ENCODE results near the gene ITPK1.

Gene ITPK1

GRCh38 chr14:92951912-92952471 is 163.7 kb downstream of the ITPK1 start:
- peak; percentile 93 for DNase-seq (ENCODE audit: low spot score)

GRCh38 chr14:92951261-92951660 is 164.5 kb downstream of the ITPK1 start:
- no peak for DNase-seq (ENCODE audit: low spot score)

- DNase-seq (ENCODE audit: low spot score), result peak; percentile 36
Measured at GRCh38 chr14:92950773-92951172, 165.0 kb downstream of the ITPK1 start.

- no peak for DNase-seq (ENCODE audit: low spot score)
Measured at GRCh38 chr14:92950193-92950540, 165.6 kb downstream of the ITPK1 start.

DNA sequence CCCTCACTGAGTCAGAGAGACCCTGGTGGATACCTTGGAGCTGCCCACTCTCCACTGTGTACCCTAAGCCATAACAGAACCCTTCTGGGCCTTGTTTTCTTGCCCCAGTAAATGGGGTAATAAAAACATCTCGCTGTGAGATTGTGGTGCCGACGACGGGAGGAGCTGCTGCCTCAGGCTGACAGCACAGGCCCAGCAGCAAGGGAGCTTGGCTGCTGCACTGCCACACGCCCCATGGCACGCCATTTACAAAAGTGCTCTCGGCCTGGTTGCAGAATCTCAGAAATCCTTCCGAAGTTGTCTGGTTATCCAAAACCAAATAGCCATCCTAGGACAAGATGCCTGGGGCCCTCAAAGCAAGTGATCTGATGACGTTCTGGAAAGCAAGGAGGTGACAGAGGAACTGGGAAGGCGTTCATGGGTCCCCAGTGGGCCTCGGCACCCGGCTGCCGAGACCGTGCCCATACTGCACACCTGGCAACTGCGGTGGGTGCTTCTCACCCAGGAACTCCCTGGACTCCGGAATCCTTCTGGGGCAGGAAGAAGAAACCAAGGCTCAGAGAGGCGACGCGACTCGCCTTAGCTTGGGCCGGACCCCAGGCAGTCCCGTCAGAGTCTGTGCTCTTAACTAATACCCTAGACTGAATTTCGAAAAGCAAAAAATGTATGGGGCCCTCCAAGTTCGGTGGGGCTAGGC is 166.1 kb downstream of the ITPK1 start:
- DNase-seq (ENCODE audit: low spot score), result no peak

- no peak for DNase-seq (ENCODE audit: low spot score)
Measured at GRCh38 chr14:92948647-92949046, 167.1 kb downstream of the ITPK1 start.

DNA sequence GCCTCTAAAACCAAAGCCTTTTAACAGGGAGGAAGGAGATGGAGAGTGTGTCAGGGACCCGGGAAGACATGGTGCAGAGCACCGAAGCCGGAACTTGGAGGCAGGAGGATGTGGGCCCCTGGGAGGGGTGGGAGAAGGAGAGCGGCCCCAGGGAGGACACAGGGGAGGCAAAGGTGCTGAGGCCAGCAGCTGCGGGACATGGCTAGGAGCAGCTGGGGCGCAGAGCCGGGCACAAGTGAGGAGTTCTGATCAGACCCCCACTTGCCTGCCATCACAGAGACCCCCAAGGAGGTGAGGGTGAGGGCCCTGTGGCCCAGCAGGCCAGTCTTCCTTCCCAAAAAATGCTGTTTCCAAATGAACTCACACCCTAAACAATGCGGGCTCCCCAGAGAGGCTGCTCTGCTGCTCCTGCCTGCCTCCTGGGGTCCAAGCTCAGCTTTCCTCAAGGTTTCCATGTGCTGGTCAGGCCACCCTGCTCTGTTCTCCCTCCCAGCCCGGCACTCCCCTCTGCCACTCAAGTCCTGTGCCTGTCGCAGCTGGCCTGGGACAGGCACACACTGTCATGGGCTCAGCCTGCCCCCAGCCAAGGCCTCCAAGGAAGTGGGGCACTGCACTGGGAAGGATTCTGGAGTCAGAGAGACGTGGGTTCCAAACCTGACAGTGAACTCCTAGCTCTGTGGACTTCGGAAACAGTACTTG is 168.7 kb downstream of the ITPK1 start:
- no peak for DNase-seq (ENCODE audit: low spot score)

DNA sequence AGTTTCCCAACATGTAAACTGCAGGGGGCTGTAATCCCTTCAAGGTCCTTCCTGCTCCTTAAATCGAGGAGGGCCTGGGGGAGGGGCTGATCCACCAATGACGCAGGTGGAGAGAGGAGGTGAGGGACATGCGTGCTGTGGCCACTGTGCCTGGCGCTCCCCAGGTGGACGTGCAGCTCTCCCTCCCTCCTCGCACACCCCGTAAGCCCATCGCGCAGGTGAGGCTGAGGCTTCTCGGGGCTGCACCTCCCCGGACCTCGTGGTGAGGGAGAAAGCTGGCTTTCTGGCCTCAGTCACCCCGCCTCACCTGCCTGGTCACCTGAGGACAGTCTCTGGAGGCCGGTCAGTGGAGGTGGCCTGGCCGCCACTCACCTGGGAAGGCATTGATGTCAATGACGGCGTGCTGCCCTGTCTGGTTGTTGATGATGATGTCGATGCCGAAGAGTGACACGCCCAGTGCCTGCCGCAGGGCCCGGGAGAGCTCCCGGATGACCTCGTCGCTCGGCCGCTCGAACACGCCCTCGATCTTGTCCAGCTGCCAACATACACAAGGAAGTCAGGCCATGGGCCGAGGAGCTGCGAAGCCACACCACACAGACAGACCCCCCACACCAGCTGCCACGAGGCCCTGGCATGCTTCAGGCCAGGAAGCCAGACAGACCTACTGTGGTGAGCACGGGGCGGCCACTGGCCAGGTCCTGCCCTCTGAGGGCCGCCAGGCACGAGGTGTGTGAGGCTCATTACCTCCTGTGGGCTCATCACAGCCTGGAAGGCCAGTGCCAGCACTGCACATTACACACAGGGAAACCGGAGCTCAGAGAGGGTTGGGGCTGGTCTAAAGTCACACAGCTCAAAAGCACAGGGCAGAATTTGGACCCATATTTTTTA is 169.5 kb downstream of the ITPK1 start:
- DNase-seq (ENCODE audit: low spot score), result no peak

DNA sequence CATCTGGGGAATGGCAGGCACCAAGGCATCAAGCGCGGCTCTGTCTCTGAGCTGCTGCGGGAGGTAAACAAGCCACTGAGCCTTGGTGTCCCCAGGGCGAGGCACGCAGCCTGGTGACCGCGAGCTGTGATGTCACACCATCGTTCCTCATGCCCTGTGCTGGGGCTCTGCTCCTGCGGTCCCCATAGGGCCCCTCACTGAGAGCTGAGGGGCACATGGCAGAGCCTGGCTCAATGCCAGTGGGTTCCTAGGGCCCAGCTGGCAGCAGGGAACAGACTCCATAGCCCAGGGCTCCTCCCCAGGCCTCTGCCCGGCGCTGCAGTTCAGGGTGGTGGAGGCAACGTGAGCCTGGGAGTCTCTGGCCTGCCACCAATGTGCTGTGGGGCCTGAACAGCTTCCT is 170.2 kb downstream of the ITPK1 start:
- DNase-seq (ENCODE audit: low spot score), result no peak

DNA sequence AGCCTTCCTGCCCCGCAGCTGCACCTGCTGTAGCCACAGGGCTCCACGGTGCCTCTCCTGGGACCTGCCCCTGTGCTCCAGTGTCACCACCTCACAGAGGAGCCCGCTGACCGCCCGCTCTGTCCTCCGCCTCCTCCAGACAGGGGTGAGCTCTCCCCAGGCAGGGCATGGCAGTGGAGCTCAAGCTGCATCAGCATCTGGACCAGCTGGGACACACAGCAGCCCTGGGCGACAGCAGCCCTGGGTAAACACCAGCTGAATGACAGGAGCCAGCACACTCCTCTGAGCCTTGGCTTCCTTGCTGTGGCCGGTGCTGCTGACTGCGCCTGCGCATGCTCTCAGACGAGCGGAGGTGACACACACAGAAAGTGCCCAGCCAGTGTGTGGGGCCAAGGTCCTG is 170.7 kb downstream of the ITPK1 start:
- DNase-seq (ENCODE audit: low spot score), result no peak

- DNase-seq (ENCODE audit: low spot score), result no peak
Measured at GRCh38 chr14:92943855-92944570, 171.7 kb downstream of the ITPK1 start.

GRCh38 chr14:92942976-92943710 is 172.6 kb downstream of the ITPK1 start:
- no peak for DNase-seq (ENCODE audit: low spot score)

- DNase-seq (ENCODE audit: low spot score), result no peak
Measured at GRCh38 chr14:92942576-92942975, 173.1 kb downstream of the ITPK1 start.

DNA sequence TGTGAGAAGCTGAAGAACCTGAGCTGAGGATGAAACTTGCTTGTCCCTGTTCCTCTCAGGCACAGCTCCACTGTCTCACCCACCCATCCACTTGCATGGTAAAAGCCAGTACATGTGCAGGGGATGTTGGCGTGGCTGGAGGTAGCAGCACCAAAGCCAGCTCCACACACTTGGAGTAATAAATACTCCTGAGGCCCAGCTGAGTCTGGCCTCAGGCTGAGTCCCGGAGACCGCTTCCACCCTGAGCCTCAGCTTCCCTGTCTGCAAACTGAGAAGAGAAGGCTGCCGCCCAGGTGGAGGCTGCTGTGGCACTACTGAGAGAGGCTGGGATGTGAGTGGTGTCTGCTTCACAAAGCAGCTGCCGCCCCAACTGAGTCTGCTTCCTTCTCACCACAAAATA is 173.6 kb downstream of the ITPK1 start:
- no peak for DNase-seq (ENCODE audit: low spot score)

GRCh38 chr14:92941531-92941930 is 174.2 kb downstream of the ITPK1 start:
- DNase-seq (ENCODE audit: low spot score), result no peak

DNA sequence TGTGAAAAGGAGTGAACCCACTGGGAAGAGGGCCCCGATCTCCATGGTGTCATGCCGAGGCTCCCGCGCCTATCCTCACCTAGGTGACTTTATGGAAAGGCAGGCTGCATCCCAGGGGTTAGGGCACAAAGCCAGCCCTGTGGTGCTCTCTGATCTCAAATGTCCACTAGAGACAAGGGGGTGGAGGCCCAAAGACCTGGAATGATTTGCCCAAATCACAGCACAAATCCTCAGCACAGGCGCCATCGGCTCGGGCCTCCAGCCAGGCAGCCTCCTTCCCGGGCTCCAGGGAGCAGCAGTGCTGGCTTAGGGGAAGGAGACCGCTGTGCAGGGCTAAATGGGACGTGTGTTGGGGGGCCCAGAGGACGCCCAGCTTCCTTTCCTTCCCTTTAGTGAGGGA is 175.2 kb downstream of the ITPK1 start:
- DNase-seq (ENCODE audit: low spot score), result no peak

GRCh38 chr14:92939699-92940098 is 176.0 kb downstream of the ITPK1 start:
- no peak for DNase-seq (ENCODE audit: low spot score)

DNA sequence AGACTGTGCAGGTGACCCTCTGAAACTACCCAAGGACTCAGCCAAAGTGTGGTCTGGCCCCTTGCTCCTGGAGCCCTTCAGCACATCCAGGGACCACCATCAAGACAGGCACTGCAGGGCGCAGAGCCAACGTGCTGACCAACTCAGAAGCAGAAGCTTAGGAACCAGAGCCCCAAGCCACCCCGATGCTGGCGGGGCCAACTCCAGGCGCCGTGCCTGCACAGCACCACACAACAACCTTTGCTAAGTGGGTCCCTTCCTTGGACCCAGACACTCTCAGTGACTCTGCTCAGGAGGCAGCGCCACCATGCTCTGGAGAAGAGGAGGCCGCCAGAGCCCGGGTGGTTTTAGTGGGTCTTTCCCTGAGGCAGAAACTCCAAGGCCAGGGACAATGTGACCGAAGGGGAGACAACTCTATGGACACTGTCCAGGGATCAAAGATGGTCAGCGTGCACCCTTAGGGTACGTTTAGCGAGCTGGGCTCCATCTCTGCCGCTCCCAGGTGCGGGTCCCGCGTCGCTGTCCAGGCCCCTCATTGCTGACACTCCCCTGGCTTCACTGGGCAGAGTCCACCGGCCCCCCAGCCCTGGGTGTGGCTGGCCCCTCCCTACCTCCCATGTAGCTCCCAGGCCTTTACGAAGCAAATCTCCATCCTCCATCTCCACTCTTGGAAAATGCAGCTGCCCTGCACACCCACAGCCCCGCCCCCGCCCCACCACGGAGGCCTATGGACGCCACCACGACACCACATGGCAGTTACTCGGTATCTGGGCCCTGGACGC is 176.6 kb downstream of the ITPK1 start:
- DNase-seq (ENCODE audit: low spot score), result no peak

DNA sequence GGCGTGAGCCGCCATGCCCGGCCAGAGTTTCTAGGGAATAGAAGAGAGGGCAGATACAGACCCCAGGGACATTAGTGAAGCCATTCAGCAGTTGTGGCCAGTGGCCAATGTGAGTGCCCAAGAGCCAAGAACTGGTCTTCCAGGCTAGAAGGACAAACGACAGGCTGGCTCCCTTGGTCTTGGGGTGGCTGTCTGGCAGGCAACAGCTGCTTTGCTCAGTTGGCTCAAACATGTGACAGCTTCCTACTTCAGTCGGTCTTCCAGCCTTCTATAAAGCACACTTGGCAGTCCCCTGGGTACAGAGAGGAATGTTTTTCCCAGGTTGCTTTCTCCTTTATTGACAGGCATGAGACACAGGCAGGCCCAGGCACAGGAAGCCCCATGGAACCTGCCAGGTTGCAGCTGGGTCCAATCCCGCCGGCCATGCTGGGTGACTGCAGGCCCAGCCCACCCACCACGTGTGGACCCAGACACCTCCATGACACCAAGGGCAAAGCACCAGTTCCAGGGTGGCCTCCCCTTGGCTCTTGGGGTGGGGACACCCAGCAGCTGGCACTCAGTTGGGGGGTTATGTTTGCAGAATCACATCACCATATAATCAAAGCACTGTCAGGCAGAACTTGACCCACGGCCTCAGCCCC is 177.4 kb downstream of the ITPK1 start:
- no peak for DNase-seq (ENCODE audit: low spot score)
